ENCODE results near the gene DST.

DNA sequence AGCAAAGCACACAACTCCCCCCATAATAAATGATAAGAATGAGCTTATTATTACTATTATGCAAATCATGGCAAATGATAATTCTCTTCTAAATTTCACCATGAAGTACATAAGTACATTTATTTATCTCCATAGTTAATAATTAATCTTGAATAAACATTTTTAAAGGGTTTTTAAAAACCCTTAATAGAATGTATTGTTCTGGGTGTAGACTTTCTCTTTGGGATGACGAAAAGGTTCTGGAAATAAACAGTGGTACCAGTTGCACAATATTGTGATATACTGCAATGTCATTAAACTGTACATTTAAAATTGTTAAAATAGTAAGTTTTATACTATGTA, 18.0 kb downstream of the DST start:
- TF ChIP-seq CTCF (conservative IDR thresholded peaks at IDR 0.05 in 1 of 2, IDR thresholded peaks at IDR 0.05 in 1 of 2; ENCODE audit: low read depth in 1 of 2, low read length in 2 of 2) (no peak), EZH2 (IDR thresholded peaks at IDR 0.05; ENCODE audit: low read length, missing control alignments) (no peak)
